GM19467 (cell line): ENCODE data around the gene CACNB2.

ENCODE experiments used
- ATAC-seq: cut with Tn5 transposase; IDR thresholded peaks from one replicate; pipeline ENCODE4 v1.9.1; 2021; ENCODE audit warnings: mild to moderate bottlenecking, moderate library complexity; ENCODE audit not compliant: unreplicated experiment

The CACNB2 gene

DNA sequence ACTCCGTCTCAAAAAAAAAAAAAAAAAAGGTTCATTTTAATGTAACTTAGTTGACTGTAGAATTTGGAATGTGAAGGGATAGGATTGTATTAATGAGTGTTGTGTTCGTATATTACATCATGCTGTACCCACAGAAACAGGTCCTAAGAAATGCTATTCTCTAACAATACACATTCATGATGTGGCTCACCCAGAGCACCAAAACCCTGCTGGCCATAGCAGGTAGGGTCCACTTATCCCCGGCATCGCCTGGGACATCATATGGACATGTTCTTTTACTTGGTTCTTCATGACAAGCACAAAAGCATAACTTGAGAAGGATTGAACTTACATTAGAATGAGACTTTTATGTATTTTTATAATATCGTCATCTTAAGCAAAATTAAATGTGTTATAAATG is 241.5 kb downstream of the CACNB2 start:
- ATAC-seq = no peak

DNA sequence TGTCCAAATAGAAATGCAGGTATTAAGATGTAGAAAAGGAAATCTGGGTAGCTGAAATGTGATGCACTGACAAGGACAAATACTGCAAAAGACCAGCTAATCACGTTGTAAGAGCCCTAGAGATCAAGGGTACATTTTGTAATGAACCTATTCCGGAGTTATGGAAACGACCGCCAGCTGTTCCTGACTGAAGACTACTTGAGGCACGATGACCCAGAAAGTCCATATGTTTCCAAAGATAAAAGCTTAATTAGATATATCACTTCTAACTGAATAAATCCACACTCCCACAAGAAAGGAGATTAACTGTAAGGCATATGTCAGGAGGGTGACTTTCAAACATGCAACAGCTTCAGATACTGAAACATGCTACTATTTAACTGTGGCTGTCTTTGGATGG is 257.7 kb downstream of the CACNB2 start:
- ATAC-seq = no peak

DNA sequence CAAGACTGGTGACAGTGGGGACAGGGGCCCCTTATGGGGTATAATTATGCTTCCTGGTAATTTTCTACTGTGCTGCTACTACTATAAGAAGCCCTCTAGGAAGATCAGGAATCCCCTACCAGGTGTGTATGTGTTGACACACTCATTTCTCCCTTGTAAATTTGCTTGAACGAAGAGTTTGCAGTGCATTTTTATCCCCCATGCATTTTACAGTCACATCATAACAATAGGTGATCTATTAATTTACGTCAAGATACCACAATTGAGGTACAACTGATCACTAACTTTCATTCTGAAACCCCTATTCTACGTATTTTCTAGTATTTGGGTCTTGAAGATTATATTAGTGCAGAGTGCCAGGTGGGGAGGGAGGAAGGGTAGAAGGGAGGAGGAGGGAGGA is 258.9 kb downstream of the CACNB2 start:
- ATAC-seq = peak; percentile 57

DNA sequence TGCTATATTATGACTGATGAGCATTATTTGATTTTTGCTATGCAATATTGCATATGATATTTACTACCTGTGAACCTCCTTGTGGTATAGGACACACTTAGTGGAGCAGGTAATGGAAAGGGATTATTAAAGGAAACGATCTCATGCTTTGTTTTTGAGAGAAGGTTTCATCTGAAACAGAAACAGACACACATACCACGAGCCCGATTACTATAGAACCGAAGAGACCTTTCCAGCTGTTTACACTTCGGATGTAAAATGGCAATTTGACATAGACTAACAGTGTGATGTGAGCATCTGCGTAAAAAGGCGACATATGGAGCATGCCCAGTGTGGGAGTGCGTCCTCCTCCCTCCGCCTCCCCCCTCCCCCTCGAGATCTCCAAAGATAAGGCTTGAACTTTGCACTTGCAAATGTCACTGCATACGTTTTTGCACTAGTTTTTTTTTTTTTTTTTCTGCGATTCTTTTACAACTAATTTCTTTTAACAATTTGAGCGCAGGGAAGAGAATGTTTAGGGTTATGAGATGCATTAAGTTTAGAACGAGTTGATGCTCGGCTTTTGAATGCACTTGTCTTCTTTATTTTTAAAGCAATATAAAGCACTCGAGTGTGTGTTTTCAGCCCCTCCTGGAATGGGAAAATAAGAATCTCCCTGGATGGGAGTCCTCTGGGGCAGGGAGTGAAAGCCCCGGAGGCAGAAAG is 260.1 kb downstream of the CACNB2 start:
- ATAC-seq = peak; percentile 51

DNA sequence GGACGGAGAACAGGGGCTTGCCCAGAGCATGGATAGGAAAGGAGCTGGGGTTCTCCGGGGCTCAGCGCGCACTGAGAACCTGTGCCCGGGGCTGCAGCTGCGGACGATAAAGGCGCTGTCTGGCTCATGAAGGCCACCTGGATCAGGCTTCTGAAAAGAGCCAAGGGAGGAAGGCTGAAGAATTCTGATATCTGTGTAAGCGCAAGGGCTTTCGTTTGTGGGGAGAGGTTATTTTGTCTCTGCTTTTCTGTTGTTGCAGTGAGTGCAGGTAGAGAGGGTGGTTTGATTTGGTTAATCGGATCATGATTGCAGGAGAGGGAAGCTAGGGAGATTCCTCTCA is 260.7 kb downstream of the CACNB2 start:
- no peak for ATAC-seq

DNA sequence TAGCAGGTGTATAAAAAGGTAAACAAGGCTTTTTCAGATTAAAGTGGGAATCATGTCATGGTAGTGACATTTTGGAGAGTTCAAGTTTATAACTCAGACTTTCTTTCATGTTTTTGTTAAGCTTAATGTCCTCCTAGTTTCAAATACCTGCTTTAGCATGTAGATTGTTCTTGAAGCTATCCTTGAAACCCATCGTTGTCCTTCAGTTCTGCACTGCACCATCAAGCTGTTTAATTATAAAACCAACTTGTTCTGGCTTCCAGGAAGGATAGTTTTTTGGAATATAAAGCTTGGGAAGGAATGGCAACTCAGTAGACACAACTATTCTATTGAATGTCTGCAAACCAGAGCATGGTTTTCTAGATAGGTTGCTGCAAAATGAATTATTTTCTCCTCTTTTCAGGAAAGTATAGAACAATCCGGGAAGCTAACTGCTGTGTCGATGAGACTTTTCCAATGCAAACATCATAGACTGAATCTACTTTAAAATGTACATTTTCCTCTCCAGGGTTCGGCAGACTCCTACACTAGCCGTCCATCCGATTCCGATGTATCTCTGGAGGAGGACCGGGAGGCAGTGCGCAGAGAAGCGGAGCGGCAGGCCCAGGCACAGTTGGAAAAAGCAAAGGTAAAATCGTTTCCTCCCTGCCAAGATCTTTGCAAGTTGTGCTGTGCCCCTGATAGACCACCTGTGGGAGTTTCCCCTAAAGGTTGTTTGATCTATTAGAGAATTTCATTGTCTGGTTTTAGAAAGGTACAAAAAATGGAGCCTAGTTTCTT is 261.4 kb downstream of the CACNB2 start:
- ATAC-seq = no peak

DNA sequence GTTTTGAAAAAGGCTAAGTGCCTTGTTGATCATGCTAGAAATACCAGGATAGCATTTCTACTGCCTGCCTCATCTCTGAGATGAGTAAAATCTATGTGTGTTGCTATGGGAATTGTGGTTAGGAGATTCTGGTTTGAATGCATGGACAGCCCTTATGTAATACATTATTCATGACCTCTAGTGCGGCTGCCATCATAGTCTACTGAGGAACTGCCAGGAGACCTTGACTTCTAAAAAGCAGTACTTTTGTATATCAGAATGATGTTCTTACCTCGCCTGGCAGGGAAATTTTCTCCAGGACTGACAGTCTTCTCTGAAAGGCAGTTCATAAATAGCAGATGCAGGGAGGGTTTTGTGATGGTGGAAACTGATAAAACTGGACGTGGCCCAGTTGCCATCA is 262.6 kb downstream of the CACNB2 start:
- ATAC-seq = no peak

DNA sequence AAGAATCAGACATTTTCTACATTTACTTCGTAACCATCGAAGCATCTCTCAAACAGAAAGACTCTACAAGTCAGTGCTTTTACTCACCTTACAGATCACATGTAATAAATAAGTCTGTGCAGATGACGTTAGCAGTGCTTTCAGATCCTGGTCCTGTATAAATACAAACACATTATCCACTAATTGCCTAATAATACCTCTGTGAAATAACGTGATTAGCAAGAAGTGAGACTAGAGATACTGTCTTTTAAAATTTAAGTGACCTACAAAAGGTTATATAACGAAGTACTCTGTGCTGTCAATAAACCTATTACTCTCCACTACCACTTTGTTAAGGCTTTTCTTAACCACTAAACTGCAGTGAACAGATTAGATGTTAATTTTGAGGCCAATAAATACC is 264.3 kb downstream of the CACNB2 start:
- ATAC-seq = no peak

DNA sequence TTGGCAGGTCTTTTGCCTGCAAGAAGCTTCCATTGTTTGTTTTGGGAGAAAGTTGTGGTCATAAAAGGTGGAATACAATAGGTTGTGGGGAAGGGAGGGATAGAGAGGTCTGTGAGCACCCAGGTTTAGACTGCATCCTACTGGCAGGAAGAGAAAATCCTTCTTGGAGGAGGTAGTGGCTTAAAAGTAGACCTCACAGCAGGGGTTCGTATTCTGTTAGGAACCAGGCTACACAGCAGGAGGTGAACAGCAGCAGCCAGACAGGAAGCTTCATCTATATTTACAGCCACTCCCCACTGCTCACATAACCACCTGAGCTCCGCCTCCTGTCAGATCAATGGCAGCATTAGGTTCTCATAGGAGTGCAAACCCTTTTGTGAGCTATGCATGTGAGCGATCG is 265.9 kb downstream of the CACNB2 start:
- no peak for ATAC-seq

DNA sequence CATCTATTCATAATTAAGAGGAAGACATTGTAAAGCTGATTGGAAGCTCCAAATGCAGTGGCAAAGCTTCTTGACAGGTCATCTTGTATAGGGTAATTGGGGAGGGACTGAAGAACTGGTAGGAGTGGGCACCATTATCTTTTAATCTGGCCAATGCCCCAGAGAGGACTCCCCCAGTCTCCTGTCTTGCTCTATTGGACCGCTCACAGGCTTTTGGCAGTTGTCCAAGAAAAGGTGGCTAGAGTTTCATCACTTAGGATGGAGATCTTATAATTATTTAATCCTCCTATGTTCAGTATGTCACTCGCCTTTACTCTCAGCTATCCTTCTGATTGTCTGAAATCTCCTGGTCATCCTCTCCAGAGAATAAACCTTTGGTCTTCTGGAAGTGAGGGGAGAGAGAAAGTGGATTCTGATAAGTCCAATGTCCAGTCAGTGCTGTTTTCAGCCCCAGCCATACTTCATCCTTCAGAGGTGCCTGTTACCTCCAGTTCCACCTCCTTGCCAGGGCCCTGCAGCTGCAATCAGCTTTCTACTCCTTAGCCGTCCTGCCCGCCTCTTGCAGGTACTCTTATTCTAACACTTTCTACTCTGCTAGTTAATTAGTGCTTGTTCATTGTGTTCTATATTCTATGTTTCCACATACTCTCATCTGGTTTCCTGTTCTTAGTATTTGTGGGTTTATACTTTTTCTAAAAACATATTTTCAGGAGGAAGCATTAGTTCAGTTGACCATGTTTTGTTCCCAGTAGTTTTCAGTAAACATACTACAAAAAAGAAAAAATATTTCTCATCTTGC is 269.6 kb downstream of the CACNB2 start:
- peak; percentile 65 for ATAC-seq

DNA sequence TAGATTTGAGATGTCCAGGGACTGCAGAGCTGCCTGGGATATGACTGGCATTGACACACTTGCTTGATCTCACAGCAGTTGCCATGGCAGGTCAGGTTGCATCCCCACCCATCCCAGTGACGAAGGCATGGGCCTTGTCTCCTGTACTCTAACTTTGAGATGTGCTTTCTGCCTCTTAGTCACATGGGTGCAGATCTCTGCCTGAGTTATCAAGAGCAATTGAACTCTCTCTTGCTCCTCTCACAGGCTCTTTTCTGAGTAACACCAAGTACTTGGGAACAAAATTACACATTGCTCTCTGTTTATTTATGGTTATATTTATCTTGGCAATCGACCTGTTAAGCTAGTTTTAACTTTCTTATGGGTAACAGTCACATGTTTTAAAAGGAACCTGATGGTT is 273.8 kb downstream of the CACNB2 start:
- ATAC-seq = no peak

DNA sequence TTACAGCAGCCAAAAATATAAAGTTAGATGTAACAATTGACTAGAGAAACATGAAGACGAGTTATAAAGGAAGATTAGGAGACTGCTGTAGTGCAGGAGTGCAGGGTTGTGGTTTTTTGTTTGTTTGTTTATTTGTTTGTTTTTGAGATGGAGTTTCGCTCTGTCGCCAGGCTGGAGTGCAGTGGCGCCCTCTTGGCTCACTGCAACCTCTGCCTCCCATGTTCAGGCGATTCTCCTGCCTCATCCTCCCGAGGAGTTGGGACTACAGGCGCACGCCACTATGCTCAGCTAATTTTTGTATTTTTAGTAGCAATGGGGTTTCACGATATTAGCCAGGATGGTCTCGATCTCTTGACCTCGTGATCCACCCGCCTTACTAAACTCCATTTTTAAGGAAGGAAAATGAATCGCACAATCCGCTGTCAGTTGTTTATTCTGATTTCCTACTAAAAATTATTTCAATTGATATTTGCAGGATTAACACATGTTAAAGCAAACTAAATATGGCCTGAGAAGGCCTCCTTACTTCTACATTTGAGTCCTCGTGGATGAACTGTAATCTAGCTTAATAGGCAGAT is 277.8 kb downstream of the CACNB2 start:
- ATAC-seq = no peak

DNA sequence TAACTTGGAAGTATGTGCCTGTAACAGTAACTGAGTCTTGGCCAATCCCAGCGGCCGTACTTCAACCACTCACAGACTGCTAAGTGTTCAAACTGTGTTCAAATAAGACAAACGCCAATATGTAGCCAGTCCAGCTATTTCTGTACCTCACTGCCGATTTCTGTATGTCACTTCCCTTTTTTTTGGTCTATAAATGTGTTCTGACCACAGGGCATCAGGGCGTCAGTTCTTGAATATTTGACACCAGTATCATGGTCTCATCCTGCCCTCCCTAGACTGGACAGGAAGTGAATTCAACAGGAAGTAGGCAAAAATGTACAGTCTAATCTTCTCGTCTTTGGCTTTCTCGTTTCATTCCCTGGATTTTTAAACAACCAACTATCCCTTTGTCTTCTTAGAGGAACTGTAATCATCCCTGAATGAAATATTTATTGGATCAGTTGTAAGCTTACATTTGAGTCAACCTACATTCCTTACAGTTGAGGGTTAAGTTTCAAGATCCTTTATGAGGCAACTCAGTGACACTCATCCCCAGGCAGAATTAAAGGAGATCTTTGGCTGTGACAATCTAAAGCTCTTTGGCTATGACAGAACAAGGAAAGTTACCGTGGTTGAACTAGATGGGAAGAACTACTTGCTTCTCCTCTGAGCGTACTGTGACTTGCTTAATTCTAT is 278.5 kb downstream of the CACNB2 start:
- ATAC-seq = no peak

DNA sequence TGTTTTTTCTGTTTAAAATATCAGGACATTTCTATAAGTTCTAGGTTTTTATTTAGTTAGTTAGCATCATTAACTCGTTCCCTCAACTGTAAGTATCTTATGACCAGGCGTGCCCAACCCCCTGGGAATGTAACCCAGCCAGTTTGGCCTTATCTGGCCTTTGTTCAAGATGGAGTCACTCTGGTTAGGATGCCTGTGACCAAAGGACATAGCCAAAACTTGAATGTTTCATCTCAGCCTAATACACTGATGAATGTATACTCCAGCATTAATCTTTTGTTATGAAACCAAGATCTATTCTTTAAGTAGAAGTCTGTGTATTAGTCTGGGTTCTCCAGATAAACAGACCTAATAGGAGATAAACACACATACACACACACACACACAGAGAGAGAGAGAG is 279.7 kb downstream of the CACNB2 start:
- no peak for ATAC-seq

DNA sequence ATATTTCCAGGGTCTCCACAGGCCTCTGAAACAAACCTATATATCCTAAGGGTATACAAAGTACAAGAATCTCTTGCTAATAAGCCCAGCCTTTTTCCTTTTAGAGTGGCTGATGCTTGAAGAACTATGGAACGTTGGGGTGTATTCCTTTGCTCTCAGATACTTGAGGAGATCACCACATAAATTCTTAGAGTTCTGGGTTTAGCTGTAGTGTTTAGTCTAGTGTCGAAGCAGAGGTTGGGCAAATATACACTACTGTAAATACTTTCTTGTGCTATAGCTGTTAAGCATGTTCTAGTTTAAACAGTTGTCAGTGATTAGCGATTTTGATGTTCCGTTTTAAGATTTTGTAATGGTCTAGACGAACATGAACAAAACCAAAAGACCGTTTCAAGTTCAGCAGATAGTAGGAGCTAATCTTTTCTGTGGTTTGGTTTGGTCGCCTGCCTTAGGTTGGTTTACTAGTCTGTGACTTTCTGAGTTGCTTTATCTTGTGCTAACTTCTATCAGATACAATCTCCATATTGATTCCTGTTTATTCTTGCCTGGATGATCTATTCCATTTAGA is 281.6 kb downstream of the CACNB2 start:
- no peak for ATAC-seq

DNA sequence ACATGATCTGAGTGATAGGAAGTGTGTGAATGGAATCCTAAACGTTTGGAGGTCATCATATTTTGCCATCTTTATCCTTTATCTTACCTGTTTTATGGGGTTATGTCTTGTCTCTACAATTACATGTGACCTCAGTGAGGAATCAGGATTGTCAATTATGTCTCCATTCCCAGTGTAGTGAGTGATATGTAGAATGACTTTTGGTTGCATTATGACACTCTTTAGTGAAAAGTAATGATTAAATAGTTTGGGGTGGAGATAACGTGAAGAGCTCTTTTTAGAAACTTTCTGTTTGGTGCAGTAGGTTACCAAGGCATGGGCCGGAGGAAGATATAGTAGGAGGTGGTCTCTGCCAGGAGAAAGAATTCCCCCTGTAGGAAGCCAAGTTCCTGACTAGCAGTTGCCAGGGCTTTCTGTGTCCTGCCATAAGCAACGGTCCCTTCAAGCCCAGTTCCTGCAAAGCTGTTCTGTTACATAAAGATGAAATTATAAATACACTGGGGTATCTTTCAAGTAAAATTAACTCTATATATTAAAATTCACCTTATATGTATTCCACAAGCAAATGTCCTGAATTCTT is 282.9 kb downstream of the CACNB2 start:
- no peak for ATAC-seq

DNA sequence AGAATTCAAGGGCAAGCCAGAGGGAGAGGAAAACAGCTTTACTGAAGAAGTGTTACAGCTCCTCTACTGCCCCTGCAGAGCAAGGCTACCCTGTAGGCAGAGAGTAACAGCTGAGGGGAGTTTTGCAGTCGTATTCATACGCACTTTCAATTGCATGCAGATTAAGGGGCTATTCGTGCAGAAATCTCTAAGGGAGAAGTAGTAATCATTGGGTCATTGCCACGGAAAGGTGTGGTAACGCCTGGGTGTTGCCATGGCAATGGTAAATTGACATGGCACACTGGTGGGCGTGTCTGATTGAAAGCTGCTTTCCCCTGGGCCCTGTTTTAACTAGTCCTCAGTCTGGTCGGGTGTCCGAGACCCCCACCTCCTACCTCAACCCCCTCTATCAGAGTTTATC is 284.0 kb downstream of the CACNB2 start:
- ATAC-seq = no peak

DNA sequence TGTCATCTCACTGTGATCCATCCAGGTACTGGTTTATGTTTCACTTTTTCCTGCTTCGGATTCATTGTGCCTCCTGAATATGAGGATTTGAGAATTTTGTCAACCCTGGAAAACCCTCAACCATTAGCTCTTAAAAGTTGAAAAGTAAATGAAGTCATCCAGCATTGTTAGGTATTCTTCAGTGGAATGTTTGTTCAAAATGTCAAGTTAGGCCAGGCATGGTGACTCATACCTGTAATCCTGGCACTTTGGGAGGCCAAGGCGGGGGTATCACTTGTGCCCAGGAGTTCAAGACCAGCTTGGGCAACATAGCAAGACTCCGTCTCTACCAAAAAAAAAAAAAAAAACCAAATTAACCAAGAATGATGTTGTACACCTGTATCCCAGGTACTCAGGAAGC is 289.1 kb downstream of the CACNB2 start:
- no peak for ATAC-seq

DNA sequence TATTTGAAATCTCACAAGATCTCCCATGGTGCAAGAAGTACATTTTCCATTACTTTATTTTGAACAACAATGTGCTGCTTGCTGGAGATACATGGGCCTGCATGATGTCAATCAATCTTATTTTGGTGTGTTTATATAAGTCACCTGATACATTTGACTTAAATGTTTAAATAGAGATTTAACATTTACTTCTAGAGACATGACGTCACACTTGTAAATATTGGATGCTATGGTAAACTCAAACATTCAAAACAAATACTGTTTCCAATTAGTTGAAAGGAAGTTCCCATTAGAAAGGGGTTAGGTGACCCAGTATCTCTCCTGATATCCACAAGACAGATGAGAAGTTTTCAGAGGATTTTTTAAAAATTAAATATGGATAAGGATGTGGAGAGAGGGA is 296.7 kb downstream of the CACNB2 start:
- no peak for ATAC-seq

DNA sequence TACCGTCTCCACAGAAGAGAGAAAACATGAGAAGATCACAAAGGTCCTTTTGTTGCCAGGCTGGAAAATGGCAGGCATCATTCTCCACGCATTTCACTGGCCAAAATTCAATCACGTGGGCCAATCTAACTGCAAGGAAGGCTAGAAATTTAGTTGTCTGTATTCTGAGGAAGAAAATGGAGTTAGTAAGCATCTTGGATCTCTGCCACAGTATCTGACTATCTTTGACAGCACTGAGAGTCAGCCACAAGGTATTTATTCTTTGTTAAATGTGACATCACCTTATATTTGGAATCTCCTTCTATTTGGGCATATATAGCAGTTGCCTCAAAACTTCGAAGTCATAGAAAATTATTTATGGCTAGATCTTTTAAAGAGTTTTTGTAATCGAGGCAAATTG is 297.3 kb downstream of the CACNB2 start:
- ATAC-seq = no peak
